OCI-LY7 (cell line): ENCODE measurements around the gene TRIM72.
"Not testable (repeated sequence)": the region's sequence is repeated elsewhere in the genome, so short reads cannot be mapped to it uniquely, and the experiment has no call there.

Source experiments
- CTCF ChIP-seq: fragments of 200-600 bp; sonication (generic); conservative IDR thresholded peaks from 2 replicates; pipeline ENCODE4 v1.5.1; 2014; ENCODE audit warnings: mild to moderate bottlenecking, antibody characterized with exemption, low read length, moderate library complexity, mixed read lengths
- EZH2phosphoT487 ChIP-seq: fragments of 200-600 bp; sonication (generic); IDR thresholded peaks from 2 replicates; pipeline ENCODE4 v1.6.1; 2018; ENCODE audit warnings: low read depth, borderline replicate concordance, mild to moderate bottlenecking, mixed run types, antibody characterized with exemption, low read length, moderate library complexity, mixed read lengths

DNA sequence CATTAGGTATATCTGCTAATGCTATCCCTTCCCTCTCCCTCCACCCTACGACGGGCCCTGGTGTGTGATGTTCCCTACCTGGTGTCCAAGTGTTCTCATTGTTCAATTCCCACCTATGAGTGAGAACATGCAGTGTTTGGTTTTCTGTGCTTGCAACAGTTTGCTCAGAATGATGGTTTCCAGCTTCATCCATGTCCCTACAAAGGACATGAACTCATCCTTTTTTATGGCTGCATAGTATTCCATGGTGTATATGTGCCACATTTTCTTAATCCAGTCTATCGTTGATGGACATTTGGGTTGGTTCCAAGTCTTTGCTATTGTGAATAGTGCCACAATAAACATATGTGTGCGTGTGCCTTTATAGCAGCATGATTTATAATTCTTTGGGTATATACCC is 64.9 kb downstream of the TRIM72 start:
- not testable (repeated sequence) for TF ChIP-seq CTCF, EZH2phosphoT487
